Ovary (tissue), 3 donors: ENCODE data around the gene SPATA1.

Experiments used
- CTCF ChIP-seq, 3 donors: fragments of 450-650 bp in 2 of 3; fragments of 200-600 bp in 1 of 3; IDR thresholded peaks; one replicate each; pipeline versions ENCODE4 v1.5.1 to v1.8.0; 2016 to 2022; ENCODE audit warnings: antibody characterized with exemption in 3 of 3, mild to moderate bottlenecking in 1 of 3
- EP300 ChIP-seq: sonication (generic); formaldehyde crosslinking; IDR thresholded peaks from one replicate; pipeline ENCODE4 v1.6.1; 2017; ENCODE audit warnings: antibody characterized with exemption
- POLR2A ChIP-seq: fragments of 450-650 bp; IDR thresholded peaks from one replicate; pipeline ENCODE4 v1.6.1; 2017; ENCODE audit warnings: antibody characterized with exemption, mild to moderate bottlenecking, moderate library complexity
- donor health status: DM: no; HTN: no; CAD: no.

GRCh38 chr1:84504580-84505492 lies 1.4 kb upstream of the SPATA1 start:
- TF ChIP-seq CTCF (IDR thresholded peaks at IDR 0.05) = no peak
- TF ChIP-seq POLR2A = no peak
- TF ChIP-seq EP300 = no peak
